HepG2 (cell line): Measurements from ENCODE around the gene ZBTB8OS. TPM values are rescaled to one million over a fixed set of nuclear protein-coding genes. Genes with fewer than 3 reads are reported as not detected.

ENCODE experiments used
- ATAC-seq: fragments of 200-7000 bp; cut with Tn5 transposase; 3 replicates; pipeline ENCODE4 v1.9.1; 2020; ENCODE audit warnings: mild to moderate bottlenecking, moderate library complexity
- BruUV-seq: library from RNA; stranded (reverse); fragments of 400-500 nt; replicated peaks from 2 replicates; lab custom pipeline; 2021; lab: Mats Ljungman, UMichigan
- CTCF ChIA-PET: fragments of 300-600 bp; formaldehyde crosslinking; extraction: SDS; loops from one replicate; lab custom pipeline; 2021; ENCODE audit warnings: low total read pairs, inconsistent platforms, low intra/inter-chr PET ratio; lab: Yijun Ruan, JAX
- POLR2A ChIA-PET: fragments of 350-600 bp; sonication (Branson Sonifier 250); formaldehyde crosslinking; loops from one replicate; lab custom pipeline; 2020; ENCODE audit warnings: antibody characterized with exemption, inconsistent platforms; lab: Yijun Ruan, JAX
- DNase-seq: peaks from one replicate; pipeline ENCODE4 v3.0.0-alpha.2; 2015; ENCODE audit warnings: low spot score
- FAIRE-seq: peaks from 3 replicates; lab custom pipeline; 2011; peaks lifted over from hg19 to GRCh38; lab: Jason Lieb, UNC
- H2AFZ ChIP-seq: one replicate; pipeline ENCODE4 v1.6.1; 2011; ENCODE audit warnings: low read length, inconsistent platforms
- H3K27ac ChIP-seq: fragments of 300-600 bp; 3 replicates; pipeline ENCODE4 v1.8.0; 2011; ENCODE audit warnings: mixed run types, mild to moderate bottlenecking, mixed read lengths, low read length, inconsistent platforms; ENCODE audit not compliant: insufficient read depth; ENCODE audit errors: extremely low read length
- H3K27me3 ChIP-seq, 2 experiments: fragments of 200-600 bp in 1 of 2; 2 replicates in 1 of 2; 3 replicates in 1 of 2; pipeline versions ENCODE4 v1.6.0 to v1.8.0; 2011; ENCODE audit warnings: low read length in 2 of 2, mild to moderate bottlenecking in 2 of 2, moderate library complexity in 2 of 2, inconsistent platforms in 1 of 2; ENCODE audit not compliant: insufficient read depth in 2 of 2, control insufficient read depth in 1 of 2
- H3K36me3 ChIP-seq, 2 experiments: fragments of 200-600 bp in 1 of 2; replicated peaks in 1 of 2; 2 replicates in 1 of 2; 3 replicates in 1 of 2; pipeline versions ENCODE4 v1.5.1 to v1.8.0; 2011; ENCODE audit warnings: low read length in 2 of 2, inconsistent platforms in 1 of 2; ENCODE audit not compliant: insufficient read depth in 2 of 2, control insufficient read depth in 1 of 2
- H3K4me1 ChIP-seq: 2 replicates; pipeline ENCODE4 v1.5.1; 2012; ENCODE audit warnings: low read length, inconsistent platforms; ENCODE audit not compliant: insufficient read depth
- H3K4me2 ChIP-seq: 2 replicates; pipeline ENCODE4 v1.6.0; 2011; ENCODE audit warnings: low read depth, low read length, inconsistent platforms
- H3K4me3 ChIP-seq, 3 experiments: fragments of 200-600 bp in 1 of 3; sonication (generic), shearing (Covaris generic) in 1 of 3; replicated peaks in 1 of 3; 2 replicates each; pipeline ENCODE4 v1.5.1; 2011 to 2016; ENCODE audit warnings: low read length in 3 of 3, inconsistent platforms in 2 of 3, low read depth in 2 of 3, mild to moderate bottlenecking in 2 of 3, control low read depth in 1 of 3, mixed read lengths in 1 of 3; ENCODE audit not compliant: insufficient read depth in 1 of 3
- H3K79me2 ChIP-seq: one replicate; pipeline ENCODE4 v1.6.1; 2011; ENCODE audit warnings: low read length, inconsistent platforms; ENCODE audit not compliant: insufficient read depth
- H3K9ac ChIP-seq: 2 replicates; pipeline ENCODE4 v1.6.0; 2011; ENCODE audit warnings: mild to moderate bottlenecking, low read depth, low read length, inconsistent platforms; ENCODE audit not compliant: insufficient read depth
- H3K9me3 ChIP-seq: 2 replicates; pipeline ENCODE4 v1.5.1; 2012; ENCODE audit warnings: mild to moderate bottlenecking, low read length
- H4K20me1 ChIP-seq: 2 replicates; pipeline ENCODE4 v1.6.0; 2011; ENCODE audit warnings: inconsistent platforms, mild to moderate bottlenecking, low read length, moderate library complexity; ENCODE audit not compliant: insufficient read depth
- ATF7-NPFF ChIP-seq: sonication (generic); formaldehyde crosslinking; IDR thresholded peaks from 2 replicates; pipeline ENCODE4 v1.8.1; 2023; ENCODE audit warnings: mild to moderate bottlenecking, low read depth, missing genetic modification reagents, moderate library complexity
- BRF2 ChIP-seq: sonication (generic); formaldehyde crosslinking; IDR thresholded peaks from 2 replicates; pipeline ENCODE4 v1.8.1; 2022; ENCODE audit warnings: mild to moderate bottlenecking, missing genetic modification reagents
- EP300 ChIP-seq, 3 experiments: sonication (generic) in 1 of 3; formaldehyde crosslinking in 1 of 3; IDR thresholded peaks; 2 replicates each; pipeline versions ENCODE4 v1.5.1 to v1.6.1; 2011 to 2020; ENCODE audit warnings: low read depth in 2 of 3, low read length in 2 of 3, borderline replicate concordance in 1 of 3, improper control_type of control experiment in 1 of 3, mild to moderate bottlenecking in 1 of 3, missing genetic modification reagents in 1 of 3, moderate library complexity in 1 of 3
- ERF ChIP-seq: IDR thresholded peaks from 2 replicates; pipeline ENCODE4 v1.6.1; 2018; ENCODE audit warnings: missing biosample characterization, missing genetic modification reagents
- FOXK1 ChIP-seq: sonication (generic); formaldehyde crosslinking; IDR thresholded peaks from 2 replicates; pipeline ENCODE4 v1.4.0; 2020; ENCODE audit warnings: low read depth, missing genetic modification reagents, borderline replicate concordance
- GTF3A ChIP-seq: sonication (generic); formaldehyde crosslinking; conservative IDR thresholded peaks from 2 replicates; pipeline ENCODE4 v1.4.0; 2020; ENCODE audit warnings: mild to moderate bottlenecking, missing genetic modification reagents
- PHB2 ChIP-seq: fragments of 450-650 bp; IDR thresholded peaks from 2 replicates; pipeline ENCODE4 v1.6.1; 2018; ENCODE audit not compliant: partially characterized antibody
- SP1 ChIP-seq, 2 experiments: fragments of 450-650 bp in 1 of 2; sonication (generic) in 1 of 2; formaldehyde crosslinking in 1 of 2; IDR thresholded peaks; 2 replicates each; pipeline versions ENCODE4 v1.4.0 to v1.6.1; 2016 to 2020; ENCODE audit warnings: missing genetic modification reagents in 1 of 2
- YEATS2 ChIP-seq: sonication (generic); formaldehyde crosslinking; IDR thresholded peaks from 2 replicates; pipeline ENCODE4 v1.4.0; 2020; ENCODE audit warnings: missing genetic modification reagents, borderline replicate concordance
- ZNF225 ChIP-seq: sonication (generic); formaldehyde crosslinking; IDR thresholded peaks from 2 replicates; pipeline ENCODE4 v1.4.0; 2020; ENCODE audit warnings: mild to moderate bottlenecking, missing genetic modification reagents
- ZNF337 ChIP-seq: sonication (generic); formaldehyde crosslinking; IDR thresholded peaks from 2 replicates; pipeline ENCODE4 v1.5.1; 2020; ENCODE audit warnings: missing genetic modification reagents, low read depth, mild to moderate bottlenecking, borderline replicate concordance
- ZNF33B ChIP-seq: sonication (generic); formaldehyde crosslinking; IDR thresholded peaks from 2 replicates; pipeline ENCODE4 v1.5.1; 2020; ENCODE audit warnings: mild to moderate bottlenecking, missing genetic modification reagents
- ZNF614 ChIP-seq: IDR thresholded peaks from 2 replicates; pipeline ENCODE4 v1.6.1; 2018; ENCODE audit warnings: missing biosample characterization, missing genetic modification reagents, inconsistent platforms, borderline replicate concordance
- WGBS: methylation state at CpG from one replicate; pipeline ENCODE4 v1.1.6; 2017; ENCODE audit warnings: low lambda C conversion rate; 5-methylcytosine and 5-hydroxymethylcytosine counted together
- in situ Hi-C: cut with HindIII; loops from 2 replicates; pipeline ENCODE4 v1.10.0; 2017; ENCODE audit warnings: low pct_unique_long_range_greater_than_20kb; ENCODE audit not compliant: extremely low pct_ligation_motif_present
- intact Hi-C: fragments of 100-400 bp; cut with micrococcal nuclease; formaldehyde crosslinking; loops from one replicate; pipeline ENCODE4 v1.10.0; 2022; ENCODE audit not compliant: unreplicated experiment
- polyA plus RNA-seq, 8 experiments: library from polyadenylated mRNA; depleted of rRNA in 3 of 8; stranded (reverse) in 7 of 8; unstranded in 1 of 8; fragments of >200 nt; fragmentation: Illumina TruSeq in 4 of 8; extraction: Trizol in 4 of 8; gene quantifications; 2 replicates each; pipeline versions ENCODE4 v1.2.1 to v1.2.3, GENCODE V29; 2011 to 2016; ENCODE audit warnings: low read depth in 4 of 8, missing spikeins in 1 of 8, mixed read lengths in 1 of 8; ENCODE audit not compliant: insufficient read depth in 1 of 8
- total RNA-seq, 5 experiments: library from RNA; depleted of rRNA; stranded (reverse); fragments of >200 nt; fragmentation: Illumina TruSeq; extraction: Trizol; gene quantifications; 2 replicates each; pipeline ENCODE4 v1.2.3, GENCODE V29; 2016; ENCODE audit warnings: low read depth in 1 of 5
- TF ChIP-seq, protein P1 (sequence below): sonication (generic); formaldehyde crosslinking; IDR thresholded peaks from 2 replicates; pipeline ENCODE4 v1.4.0; 2020; ENCODE audit warnings: mild to moderate bottlenecking, low read depth, missing genetic modification reagents
- TF ChIP-seq, protein P2 (sequence below): sonication (generic); formaldehyde crosslinking; IDR thresholded peaks from 2 replicates; pipeline ENCODE4 v1.8.0; 2022; ENCODE audit warnings: missing genetic modification reagents, mild to moderate bottlenecking, inconsistent platforms, borderline replicate concordance
- TF ChIP-seq, protein P3 (sequence below): sonication (generic); formaldehyde crosslinking; IDR thresholded peaks from 2 replicates; pipeline ENCODE4 v1.5.0; 2020; ENCODE audit warnings: missing genetic modification reagents
- TF ChIP-seq, protein P4 (sequence below): sonication (generic); formaldehyde crosslinking; IDR thresholded peaks from 2 replicates; pipeline ENCODE4 v1.4.0; 2020; ENCODE audit warnings: missing genetic modification reagents

The ZBTB8OS gene
- total and polyA plus RNA-seq, 2 of the 13 experiments (the other 11 are each of a cell fraction or from before 2014, with no cell fraction given) = 57.7 to 84.8 TPM

DNA sequence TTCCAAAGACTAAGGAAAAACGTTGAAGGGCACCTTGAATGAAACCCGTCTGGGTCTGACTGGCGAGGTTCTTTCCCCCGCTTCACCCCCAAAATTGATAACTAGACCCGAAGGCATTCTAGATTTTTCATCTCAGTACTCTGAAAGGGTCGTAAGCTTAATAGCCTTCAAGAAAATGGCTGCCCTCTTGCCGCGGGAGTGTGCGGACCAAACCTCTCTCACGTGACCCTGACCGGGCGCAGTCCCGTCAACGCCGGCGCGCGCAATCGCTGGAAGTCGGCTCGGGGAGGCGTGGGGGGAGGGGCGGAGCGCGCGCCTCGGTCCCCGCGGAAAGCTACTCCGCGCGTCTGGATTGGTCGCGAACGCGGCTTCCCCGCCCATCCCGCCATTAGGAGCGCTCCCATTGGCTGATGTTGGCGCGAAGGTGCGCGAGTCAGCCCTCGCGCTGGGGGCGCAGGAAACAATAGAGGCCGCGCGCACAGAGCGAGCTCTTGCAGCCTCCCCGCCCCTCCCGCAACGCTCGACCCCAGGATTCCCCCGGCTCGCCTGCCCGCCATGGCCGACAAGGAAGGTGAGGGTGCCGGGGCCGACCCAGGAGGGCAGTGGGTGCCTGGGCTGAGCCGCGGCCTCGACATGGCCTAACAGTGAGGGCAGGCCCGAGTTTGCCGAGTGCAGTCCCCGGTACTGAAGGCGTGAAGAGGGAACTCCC, 556 bp upstream of the ZBTB8OS start, which contains the start of gene RBBP4:
RBBP4 (plus strand) TSS at position 457 of the 709 bp plus-strand sequence; CDS start at position 556, 99 bp downstream.
- Histone ChIP-seq H3K4me3 (peak within 1 kb of the TSS; percentile 76 to 98 (median 91)), H3K9ac (peak within 1 kb of the TSS; percentile 99), H3K36me3 (peaks cover 7 to 33% of the 10 kb centered on the region in 2 experiments), H3K27me3 (no peaks in the 10 kb centered on the region; a peak in 1 of 5 replicates), H2AFZ (peak within 1 kb of the TSS; percentile 96), H4K20me1 (peaks cover 14% of the 10 kb centered on the region), H3K27ac (peak within 1 kb of the TSS; percentile 100), H3K4me1 (peaks cover 59% of the 10 kb centered on the region), H3K79me2 (peaks cover 74% of the 10 kb centered on the region), H3K4me2 (peak within 1 kb of the TSS; percentile 98), H3K9me3 (no peaks in the 10 kb centered on the region)
- ATAC-seq = peak; percentile 95
- ChIA-PET POLR2A (interaction anchor here (0.7 to 2.9 kb wide), 22 partner anchors 9 to 476 kb away, joined by 3 to 31 read pairs (median 4); partner anchors contain the start of genes BSDC1, S100PBP, SYNC and YARS1), CTCF (no interaction called here)
- intact Hi-C loops = loop anchor here (1.0 to 2.0 kb wide), 2 partner anchors 44 to 131 kb away; no protein-coding TSS in a partner anchor
- peak; percentile 91 for DNase-seq
- under 1% methylated on average over 12 of the region's 67 CpGs for WGBS
- BruUV-seq = no TSS peak
- FAIRE-seq = peak; percentile 57
- in situ Hi-C loops = no loop called here
- TF ChIP-seq PHB2 (no peak), BRF2 (CRISPR knock-in tag) (no peak), ZNF225 (CRISPR knock-in tag) (peak; percentile 89; the same call in 1 of the 2 replicates), EP300 (IDR thresholded peaks at IDR 0.05; ENCODE audit: low read depth in 2 of 2, low read length in 2 of 2) (peak in 1 of 2 experiments; percentile 14; a peak in 1 of 4 replicates), EP300 (CRISPR knock-in tag; IDR thresholded peaks at IDR 0.05; ENCODE audit: borderline replicate concordance) (no peak), ZNF33B (peak; percentile 66; the same call in 1 of the 2 replicates), GTF3A (CRISPR knock-in tag) (0 out of 2 replicates have a peak, but pooled peaks have one; percentile 35), SP1 (IDR thresholded peaks at IDR 0.05) (no peak), SP1 (CRISPR knock-in tag; IDR thresholded peaks at IDR 0.05) (peak; percentile 76), ATF7-NPFF (CRISPR knock-in tag) (peak; percentile 76; the same call in 1 of the 2 replicates), FOXK1 (peak; percentile 30; the same call in 1 of the 2 replicates), ERF (peak; percentile 91), ZNF337 (CRISPR knock-in tag) (peak; percentile 96; the same call in 1 of the 2 replicates), ZNF614 (CRISPR knock-in tag) (peak; percentile 47; the same call in 1 of the 2 replicates), YEATS2 (CRISPR knock-in tag) (peak; percentile 78; the same call in 1 of the 2 replicates)
- TF ChIP-seq, protein P1, sequence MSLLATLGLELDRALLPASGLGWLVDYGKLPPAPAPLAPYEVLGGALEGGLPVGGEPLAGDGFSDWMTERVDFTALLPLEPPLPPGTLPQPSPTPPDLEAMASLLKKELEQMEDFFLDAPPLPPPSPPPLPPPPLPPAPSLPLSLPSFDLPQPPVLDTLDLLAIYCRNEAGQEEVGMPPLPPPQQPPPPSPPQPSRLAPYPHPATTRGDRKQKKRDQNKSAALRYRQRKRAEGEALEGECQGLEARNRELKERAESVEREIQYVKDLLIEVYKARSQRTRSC (CRISPR knock-in tag) = peak; percentile 90; the same call in 1 of the 2 replicates
- TF ChIP-seq, protein P2, sequence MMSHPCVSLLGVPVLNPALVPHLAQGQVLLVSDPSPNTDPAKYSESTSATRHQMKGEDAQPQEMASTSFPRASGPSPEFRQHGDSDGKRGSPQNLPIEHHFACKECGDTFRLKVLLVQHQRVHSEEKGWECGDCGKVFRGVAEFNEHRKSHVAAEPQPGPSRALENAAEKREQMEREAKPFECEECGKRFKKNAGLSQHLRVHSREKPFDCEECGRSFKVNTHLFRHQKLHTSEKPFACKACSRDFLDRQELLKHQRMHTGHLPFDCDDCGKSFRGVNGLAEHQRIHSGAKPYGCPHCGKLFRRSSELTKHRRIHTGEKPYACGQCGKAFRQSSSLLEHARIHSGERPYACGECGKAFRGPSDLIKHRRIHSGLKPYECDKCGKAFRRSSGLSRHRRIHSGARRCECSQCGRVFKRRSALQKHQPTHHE = peak; percentile 94
- TF ChIP-seq, protein P3, sequence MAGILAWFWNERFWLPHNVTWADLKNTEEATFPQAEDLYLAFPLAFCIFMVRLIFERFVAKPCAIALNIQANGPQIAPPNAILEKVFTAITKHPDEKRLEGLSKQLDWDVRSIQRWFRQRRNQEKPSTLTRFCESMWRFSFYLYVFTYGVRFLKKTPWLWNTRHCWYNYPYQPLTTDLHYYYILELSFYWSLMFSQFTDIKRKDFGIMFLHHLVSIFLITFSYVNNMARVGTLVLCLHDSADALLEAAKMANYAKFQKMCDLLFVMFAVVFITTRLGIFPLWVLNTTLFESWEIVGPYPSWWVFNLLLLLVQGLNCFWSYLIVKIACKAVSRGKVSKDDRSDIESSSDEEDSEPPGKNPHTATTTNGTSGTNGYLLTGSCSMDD = 0 out of 2 replicates have a peak, but pooled peaks have one; percentile 11
- TF ChIP-seq, protein P4, sequence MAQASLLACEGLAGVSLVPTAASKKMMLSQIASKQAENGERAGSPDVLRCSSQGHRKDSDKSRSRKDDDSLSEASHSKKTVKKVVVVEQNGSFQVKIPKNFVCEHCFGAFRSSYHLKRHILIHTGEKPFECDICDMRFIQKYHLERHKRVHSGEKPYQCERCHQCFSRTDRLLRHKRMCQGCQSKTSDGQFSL (CRISPR knock-in tag) = peak; percentile 63; the same call in 1 of the 2 replicates
